SK-N-MC (cell line): ENCODE measurements around the gene SUSD4.

Experiments
- EZH2 ChIP-seq: fragments of 200-600 bp; sonication (generic); IDR thresholded peaks from one replicate; pipeline ENCODE4 v1.6.1; 2017; ENCODE audit warnings: antibody characterized with exemption
- FOXP2 ChIP-seq: optimal IDR thresholded peaks from 2 replicates; pipeline ENCODE3; 2011; ENCODE audit warnings: mild to moderate bottlenecking, moderate library complexity; ENCODE audit not compliant: insufficient read depth; ENCODE audit errors: extremely low read length, control extremely low read depth
- POLR2AphosphoS5 ChIP-seq: IDR thresholded peaks from 2 replicates; pipeline ENCODE4 v1.6.1; 2012; ENCODE audit warnings: mild to moderate bottlenecking, low read depth, low read length, borderline replicate concordance

DNA sequence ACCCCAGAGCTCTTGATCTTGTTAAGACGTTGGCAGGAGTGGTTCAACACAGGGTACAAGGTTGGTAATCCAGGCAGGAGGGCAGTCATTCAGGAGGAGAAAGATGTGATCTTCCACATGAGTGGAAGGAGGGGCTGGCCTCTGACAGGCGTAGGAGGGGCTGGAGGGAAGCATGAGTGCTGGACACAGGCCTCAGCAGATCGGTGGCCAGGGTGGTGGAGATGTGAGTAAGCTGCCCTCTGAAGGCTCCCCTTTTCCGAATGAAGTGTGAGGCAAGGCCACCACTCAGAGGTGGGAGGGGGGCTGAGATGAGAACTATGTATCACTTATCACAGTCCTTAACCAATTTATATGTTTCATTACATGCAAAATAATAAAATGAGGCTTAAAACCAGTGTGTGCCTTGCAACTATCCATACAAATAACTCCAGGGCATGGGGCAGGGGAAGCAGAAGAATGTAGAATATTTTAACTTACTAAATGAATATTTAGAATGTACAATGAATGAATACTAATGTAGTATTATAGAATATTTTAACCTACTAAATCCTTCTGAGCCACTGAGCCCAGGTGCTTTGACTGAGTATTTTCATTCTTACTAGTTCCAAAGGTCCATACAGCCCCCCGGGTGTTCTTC is 117.4 kb downstream of the SUSD4 start:
- no peak for TF ChIP-seq EZH2
- no peak for TF ChIP-seq POLR2AphosphoS5
- no peak for TF ChIP-seq FOXP2
